Karpas-422 (cell line): ENCODE measurements around the gene IRF4. TPM values are rescaled to one million over a fixed set of nuclear protein-coding genes. Genes with fewer than 3 reads are reported as not detected.

ENCODE experiments used
- DNase-seq: peaks from one replicate; pipeline ENCODE4 v3.0.0-alpha.2; 2015
- H2AFZ ChIP-seq: fragments of 200-600 bp; sonication (generic); 2 replicates; pipeline ENCODE4 v1.6.1; 2014; ENCODE audit warnings: antibody characterized with exemption, low read length, mixed read lengths
- H3K27ac ChIP-seq: fragments of 200-600 bp; sonication (generic); 2 replicates; pipeline ENCODE4 v1.5.1; 2014; ENCODE audit warnings: mild to moderate bottlenecking, low read length, moderate library complexity
- H3K27me3 ChIP-seq: fragments of 200-600 bp; sonication (generic); 2 replicates; pipeline ENCODE4 v1.6.1; 2014; ENCODE audit warnings: low read length, mixed read lengths
- H3K36me3 ChIP-seq: fragments of 200-600 bp; sonication (generic); 2 replicates; pipeline ENCODE4 v1.6.1; 2014; ENCODE audit warnings: low read length, mixed read lengths; ENCODE audit not compliant: insufficient read depth
- H3K4me1 ChIP-seq: fragments of 200-600 bp; sonication (generic); 2 replicates; pipeline ENCODE4 v1.6.1; 2014; ENCODE audit warnings: mild to moderate bottlenecking, low read length, mixed read lengths
- H3K4me2 ChIP-seq: fragments of 200-600 bp; sonication (generic); 2 replicates; pipeline ENCODE4 v1.6.1; 2014; ENCODE audit warnings: low read length, low read depth, mild to moderate bottlenecking; ENCODE audit not compliant: poor library complexity, severe bottlenecking
- H3K4me3 ChIP-seq: fragments of 200-600 bp; sonication (generic); 2 replicates; pipeline ENCODE4 v1.5.1; 2014; ENCODE audit warnings: mild to moderate bottlenecking, antibody characterized with exemption, low read length, mixed read lengths
- H3K79me2 ChIP-seq: fragments of 200-600 bp; sonication (generic); 2 replicates; pipeline ENCODE4 v1.6.1; 2014; ENCODE audit warnings: mild to moderate bottlenecking, low read length, mixed read lengths
- H3K9ac ChIP-seq: fragments of 200-600 bp; sonication (generic); 2 replicates; pipeline ENCODE4 v1.6.0; 2014; ENCODE audit warnings: low read length
- H3K9me2 ChIP-seq: fragments of 200-600 bp; sonication (generic), shearing (Covaris generic); replicated peaks from 2 replicates; pipeline ENCODE4 v1.6.0; 2014; ENCODE audit warnings: mild to moderate bottlenecking, low read length, moderate library complexity; ENCODE audit not compliant: insufficient read depth
- H3K9me3 ChIP-seq: fragments of 300-700, 200-600 bp; sonication (generic); 2 replicates; pipeline ENCODE4 v1.6.1; 2014; ENCODE audit warnings: low read length, mixed read lengths
- H4K20me1 ChIP-seq: fragments of 200-600 bp; sonication (generic); 2 replicates; pipeline ENCODE4 v1.6.1; 2014; ENCODE audit warnings: mild to moderate bottlenecking, antibody characterized with exemption, low read length, low read depth; ENCODE audit not compliant: insufficient read depth
- total RNA-seq: library from RNA; depleted of rRNA; stranded (reverse); fragments of >200 nt; shearing (Covaris generic); gene quantifications from 2 replicates; pipeline ENCODE4 v1.2.3, GENCODE V29; 2014; ENCODE audit warnings: low replicate concordance

IRF4 gene
- total RNA-seq, 1 experiment from 2014 or later, result not detected

DNA sequence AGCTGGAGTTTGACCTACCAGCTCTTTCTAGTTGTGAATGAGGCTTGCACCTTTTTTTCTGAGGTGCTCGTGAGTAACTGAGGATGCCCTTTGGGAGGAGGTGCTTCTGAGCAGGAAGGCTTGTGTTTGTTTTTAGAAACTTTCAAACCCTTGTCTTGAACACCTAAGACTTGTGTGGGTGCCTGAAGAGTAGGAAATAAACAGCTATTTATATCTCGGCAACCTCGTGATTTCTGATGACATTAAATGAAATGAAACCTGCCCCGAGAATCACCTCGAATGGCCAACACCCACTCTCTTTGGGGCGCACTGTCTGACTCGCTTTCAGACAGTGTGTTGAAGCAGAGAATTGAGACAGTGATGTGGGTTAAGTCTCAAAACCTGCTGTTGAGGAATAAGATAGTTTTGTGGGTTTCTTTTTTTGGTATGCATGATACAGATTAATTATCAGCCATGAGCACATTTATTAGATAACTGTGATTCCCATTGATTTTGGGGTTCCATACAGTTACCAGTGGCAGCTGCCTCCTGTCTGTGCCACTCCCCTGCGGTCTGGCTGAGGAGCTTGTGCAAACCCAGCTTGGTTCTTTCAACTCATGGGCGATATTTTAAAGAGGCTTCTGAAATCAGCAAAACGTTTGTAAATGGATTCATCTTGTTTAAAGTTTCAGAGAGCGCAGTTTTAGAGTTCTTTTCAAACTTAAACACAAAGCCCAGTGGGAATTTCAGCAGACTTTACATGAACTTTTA, 8.4 kb downstream of the IRF4 start:
- no peak overlapping the region for H3K27ac ChIP-seq
- no peaks in the 10 kb centered on the region for H3K9me2 ChIP-seq
- H3K27me3 ChIP-seq, result no peaks in the 10 kb centered on the region
- H4K20me1 ChIP-seq, result no peaks in the 10 kb centered on the region
- no peaks in the 10 kb centered on the region for H3K79me2 ChIP-seq
- no peak overlapping the region for H3K4me3 ChIP-seq
- DNase-seq, result no peak
- H3K36me3 ChIP-seq, result no peaks in the 10 kb centered on the region
- no peaks in the 10 kb centered on the region for H3K4me1 ChIP-seq
- no peak overlapping the region for H3K4me2 ChIP-seq
- no peak overlapping the region for H3K9ac ChIP-seq
- H2AFZ ChIP-seq, result no peak overlapping the region
- H3K9me3 ChIP-seq, result no peaks in the 10 kb centered on the region

DNA sequence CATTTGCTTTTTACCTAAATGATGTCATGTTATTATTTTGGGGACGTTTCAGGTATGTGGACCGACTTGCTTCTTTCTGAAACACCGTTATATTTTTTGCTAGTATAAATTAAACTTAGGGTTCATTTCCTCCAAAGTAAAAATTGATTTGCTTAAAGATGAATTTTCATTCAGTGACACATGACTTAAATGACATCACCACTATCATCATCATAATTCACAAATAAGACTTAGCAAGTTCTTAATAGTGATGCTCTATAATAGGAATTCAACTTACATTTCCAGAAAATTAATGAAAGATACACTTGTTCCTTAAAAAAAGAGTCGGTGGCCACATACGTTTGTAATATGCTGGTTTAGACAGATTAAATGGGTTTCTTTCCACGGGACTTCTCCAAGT, 9.3 kb downstream of the IRF4 start:
- no peaks in the 10 kb centered on the region for H3K27me3 ChIP-seq
- no peak overlapping the region for H2AFZ ChIP-seq
- H3K9me2 ChIP-seq, result no peaks in the 10 kb centered on the region
- no peak overlapping the region for H3K9ac ChIP-seq
- no peak overlapping the region for H3K27ac ChIP-seq
- H3K4me3 ChIP-seq, result no peak overlapping the region
- DNase-seq, result no peak
- no peaks in the 10 kb centered on the region for H3K4me1 ChIP-seq
- no peak overlapping the region for H3K4me2 ChIP-seq
- H4K20me1 ChIP-seq, result no peaks in the 10 kb centered on the region
- H3K9me3 ChIP-seq, result no peaks in the 10 kb centered on the region
- H3K36me3 ChIP-seq, result no peaks in the 10 kb centered on the region
- no peaks in the 10 kb centered on the region for H3K79me2 ChIP-seq

DNA sequence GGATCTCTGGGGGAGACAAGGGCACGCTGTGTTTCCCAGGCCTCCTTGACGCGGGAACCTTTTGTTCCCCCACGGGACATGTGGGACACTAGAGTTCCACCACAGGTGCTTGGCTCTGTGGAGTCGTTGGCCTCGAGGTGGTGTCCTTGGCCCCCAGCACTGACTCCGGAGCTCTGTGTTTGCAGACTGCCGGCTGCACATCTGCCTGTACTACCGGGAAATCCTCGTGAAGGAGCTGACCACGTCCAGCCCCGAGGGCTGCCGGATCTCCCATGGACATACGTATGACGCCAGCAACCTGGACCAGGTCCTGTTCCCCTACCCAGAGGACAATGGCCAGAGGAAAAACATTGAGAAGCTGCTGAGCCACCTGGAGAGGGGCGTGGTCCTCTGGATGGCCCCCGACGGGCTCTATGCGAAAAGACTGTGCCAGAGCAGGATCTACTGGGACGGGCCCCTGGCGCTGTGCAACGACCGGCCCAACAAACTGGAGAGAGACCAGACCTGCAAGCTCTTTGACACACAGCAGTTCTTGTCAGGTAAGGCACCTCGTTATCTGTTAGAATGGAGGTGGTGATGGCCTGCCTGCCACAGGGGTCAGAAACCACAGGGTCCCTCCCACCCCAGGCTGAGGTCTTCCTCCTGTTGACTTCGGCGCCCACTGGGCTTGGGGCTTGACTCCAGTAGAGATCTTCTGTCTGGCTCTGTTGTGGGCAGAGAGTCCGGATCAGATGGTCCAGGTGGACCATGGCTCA, 9.9 kb downstream of the IRF4 start:
- H4K20me1 ChIP-seq, result no peaks in the 10 kb centered on the region
- no peak overlapping the region for H2AFZ ChIP-seq
- no peak overlapping the region for H3K9ac ChIP-seq
- H3K4me3 ChIP-seq, result no peak overlapping the region
- no peaks in the 10 kb centered on the region for H3K9me2 ChIP-seq
- H3K27ac ChIP-seq, result no peak overlapping the region
- H3K36me3 ChIP-seq, result no peaks in the 10 kb centered on the region
- H3K9me3 ChIP-seq, result no peaks in the 10 kb centered on the region
- no peaks in the 10 kb centered on the region for H3K79me2 ChIP-seq
- no peaks in the 10 kb centered on the region for H3K27me3 ChIP-seq
- H3K4me2 ChIP-seq, result no peak overlapping the region
- no peaks in the 10 kb centered on the region for H3K4me1 ChIP-seq
- DNase-seq, result no peak

DNA sequence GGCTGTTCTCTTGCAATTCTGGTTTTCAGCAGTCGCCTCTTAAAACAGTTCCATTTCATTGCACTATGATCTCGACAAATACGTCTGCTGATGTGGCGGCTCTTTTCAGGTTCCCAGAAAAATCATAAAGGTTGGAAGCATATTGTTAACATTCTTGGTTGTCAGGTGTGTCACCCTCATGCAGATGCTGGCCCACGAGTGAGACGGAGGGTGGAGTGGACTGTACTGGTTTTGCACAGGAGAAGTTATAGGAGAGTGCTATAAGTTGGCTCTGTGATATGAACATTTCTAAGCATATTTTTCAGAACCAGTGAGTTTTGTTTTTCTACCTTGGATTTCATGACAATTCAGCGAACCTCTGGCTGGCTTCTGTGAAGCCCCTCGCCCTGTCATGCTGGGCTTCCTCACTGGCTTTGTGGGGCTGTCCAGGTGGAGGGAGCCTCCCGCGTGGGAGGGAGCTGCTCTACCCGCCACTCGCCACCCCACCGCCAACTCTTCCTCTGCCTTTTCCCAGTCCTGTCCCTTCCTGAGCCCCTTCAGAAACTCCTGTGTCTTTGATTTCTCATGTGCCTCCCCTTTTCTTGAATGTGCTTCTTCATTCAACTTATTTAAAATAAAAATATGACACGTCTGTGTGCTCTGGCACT, 10.6 kb downstream of the IRF4 start:
- Histone ChIP-seq H3K4me2 (no peak overlapping the region), H3K27me3 (no peaks in the 10 kb centered on the region), H3K9ac (no peak overlapping the region), H3K4me1 (no peaks in the 10 kb centered on the region), H3K79me2 (no peaks in the 10 kb centered on the region), H3K9me3 (no peaks in the 10 kb centered on the region), H2AFZ (no peak overlapping the region), H3K36me3 (no peaks in the 10 kb centered on the region), H4K20me1 (no peaks in the 10 kb centered on the region), H3K9me2 (no peaks in the 10 kb centered on the region), H3K27ac (no peak overlapping the region), H3K4me3 (no peak overlapping the region)
- DNase-seq, result no peak

DNA sequence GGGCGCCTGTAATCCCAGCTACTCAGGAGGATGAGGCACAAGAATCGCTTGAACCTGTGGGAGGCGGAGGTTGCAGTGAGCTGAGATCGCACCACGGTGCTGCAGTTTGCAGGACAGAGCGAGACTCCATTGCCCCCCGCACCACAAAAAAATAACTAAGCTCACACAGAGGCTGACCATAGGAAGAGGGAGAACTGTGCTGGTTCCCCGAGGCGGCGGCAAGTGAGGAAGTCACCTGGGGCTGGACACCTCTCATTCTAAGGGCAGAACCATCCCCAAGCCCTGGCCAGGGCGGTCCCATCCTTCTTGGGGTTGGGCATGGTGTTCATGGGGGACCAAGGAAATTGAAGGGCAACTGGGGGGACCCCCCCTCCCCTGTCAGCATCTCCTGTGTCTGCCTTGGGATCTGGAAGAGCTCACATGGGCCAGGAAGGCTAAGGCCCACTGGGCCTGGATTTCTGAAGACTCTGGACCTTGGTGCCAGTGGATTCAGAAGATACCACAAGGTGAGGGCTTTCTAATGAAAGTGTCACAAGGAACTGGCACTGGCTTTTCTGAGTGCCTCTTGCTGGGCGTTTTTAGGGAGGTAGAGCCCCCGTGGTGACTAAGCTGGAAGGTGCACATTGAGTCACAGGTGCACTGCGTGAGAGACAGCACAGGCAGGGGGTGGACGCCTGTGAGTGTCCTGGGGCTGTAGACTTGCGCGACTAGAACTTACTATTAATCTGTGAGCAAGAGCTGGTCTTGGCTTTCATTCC, 11.5 kb downstream of the IRF4 start:
- Histone ChIP-seq H4K20me1 (no peaks in the 10 kb centered on the region), H3K9me2 (no peaks in the 10 kb centered on the region), H3K27ac (no peak overlapping the region), H3K9me3 (no peaks in the 10 kb centered on the region), H3K27me3 (no peaks in the 10 kb centered on the region), H2AFZ (no peak overlapping the region), H3K9ac (no peak overlapping the region), H3K36me3 (no peaks in the 10 kb centered on the region), H3K4me1 (no peaks in the 10 kb centered on the region), H3K4me2 (no peak overlapping the region), H3K79me2 (no peaks in the 10 kb centered on the region), H3K4me3 (no peak overlapping the region)
- DNase-seq, result no peak

DNA sequence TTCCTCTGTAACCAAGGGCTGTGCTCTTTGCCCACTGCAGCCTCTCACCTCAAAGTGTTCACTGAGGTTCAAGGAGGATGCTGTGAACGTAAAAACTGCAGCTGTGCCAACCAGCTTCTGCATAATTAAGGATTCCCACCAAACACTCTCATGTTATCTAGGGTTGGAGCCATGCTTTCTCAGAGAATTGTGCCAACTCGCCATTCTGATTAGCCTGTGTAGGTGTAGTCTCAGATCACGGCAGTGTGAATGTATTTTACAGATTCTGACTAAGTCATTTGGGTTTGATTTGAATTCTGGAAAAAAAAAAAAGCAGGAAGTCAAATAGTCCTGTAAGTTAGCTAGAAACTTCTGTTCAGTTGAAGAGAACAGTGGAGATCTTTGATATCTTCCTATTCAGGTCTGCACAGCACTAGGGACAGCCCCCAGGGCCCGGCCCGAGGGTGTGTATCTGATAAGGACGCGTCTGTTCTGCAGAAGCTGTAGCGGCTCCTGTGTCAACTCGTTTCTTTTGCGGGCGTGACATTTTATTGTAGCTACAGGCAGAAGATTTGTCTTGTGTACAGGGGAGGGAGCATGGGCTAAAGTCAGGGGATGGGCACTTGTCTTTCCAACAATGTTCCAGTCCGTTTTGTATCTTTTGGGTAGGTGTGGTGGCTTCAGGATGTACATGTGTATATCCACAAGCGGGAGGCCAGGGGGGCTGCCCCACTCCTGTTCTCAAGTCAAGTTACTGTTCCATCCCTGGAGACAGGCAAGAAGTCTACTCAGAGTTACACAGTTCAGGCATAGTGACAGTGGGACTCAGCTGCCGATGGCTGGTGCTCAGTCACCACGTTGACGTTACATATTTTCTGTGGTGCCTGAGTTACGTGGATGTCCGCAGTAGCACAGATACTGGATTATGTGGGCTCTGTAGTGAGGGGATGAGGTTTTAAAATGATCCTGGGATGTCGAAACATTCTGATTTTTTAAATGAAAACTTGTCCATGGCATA, 12.4 kb downstream of the IRF4 start:
- H3K9me2 ChIP-seq, result no peaks in the 10 kb centered on the region
- no peak for DNase-seq
- no peaks in the 10 kb centered on the region for H3K79me2 ChIP-seq
- H2AFZ ChIP-seq, result no peak overlapping the region
- no peaks in the 10 kb centered on the region for H3K27me3 ChIP-seq
- H3K27ac ChIP-seq, result no peak overlapping the region
- no peaks in the 10 kb centered on the region for H3K9me3 ChIP-seq
- H4K20me1 ChIP-seq, result no peaks in the 10 kb centered on the region
- no peak overlapping the region for H3K4me3 ChIP-seq
- H3K4me2 ChIP-seq, result no peak overlapping the region
- H3K36me3 ChIP-seq, result no peaks in the 10 kb centered on the region
- no peaks in the 10 kb centered on the region for H3K4me1 ChIP-seq
- H3K9ac ChIP-seq, result no peak overlapping the region

DNA sequence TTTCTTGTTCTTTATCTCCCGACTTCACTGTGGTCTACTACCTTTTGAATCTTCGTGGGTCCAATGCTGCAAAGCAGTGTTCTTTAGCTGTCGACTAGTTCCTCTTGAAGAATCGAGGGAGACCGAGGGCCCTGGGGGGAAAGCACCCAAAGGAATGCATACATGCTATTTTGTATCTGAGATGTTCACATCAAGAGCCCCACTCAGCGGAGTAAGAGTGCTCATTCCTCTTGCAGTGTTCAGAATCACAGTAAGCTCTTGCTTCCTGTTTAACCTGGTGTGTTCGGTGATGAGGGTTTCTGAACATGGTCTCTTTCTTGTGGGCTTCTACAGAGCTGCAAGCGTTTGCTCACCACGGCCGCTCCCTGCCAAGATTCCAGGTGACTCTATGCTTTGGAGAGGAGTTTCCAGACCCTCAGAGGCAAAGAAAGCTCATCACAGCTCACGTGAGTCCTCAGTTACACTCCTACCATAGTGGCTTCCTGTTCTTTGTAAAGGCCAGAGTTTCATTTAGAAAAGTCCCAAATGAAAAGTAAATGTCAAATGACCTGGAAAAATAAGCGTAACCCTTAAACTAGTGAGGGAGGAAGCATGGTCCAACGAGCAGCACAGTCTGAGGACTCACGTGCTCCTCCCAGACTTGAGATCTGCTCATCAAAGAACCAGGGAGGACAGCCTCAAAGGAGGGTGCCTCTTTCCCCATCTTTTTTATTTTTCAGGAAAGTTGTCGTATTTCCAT, 13.3 kb downstream of the IRF4 start:
- DNase-seq, result no peak
- Histone ChIP-seq H3K4me2 (no peak overlapping the region), H3K79me2 (no peaks in the 10 kb centered on the region), H3K9ac (no peak overlapping the region), H3K36me3 (no peaks in the 10 kb centered on the region), H3K4me1 (no peaks in the 10 kb centered on the region), H3K27me3 (no peaks in the 10 kb centered on the region), H3K27ac (no peak overlapping the region), H3K4me3 (no peak overlapping the region), H2AFZ (no peak overlapping the region), H4K20me1 (no peaks in the 10 kb centered on the region), H3K9me3 (no peaks in the 10 kb centered on the region), H3K9me2 (no peaks in the 10 kb centered on the region)
